Gastroesophageal sphincter (tissue), 4 donors: Measurements from ENCODE around the gene C1orf35. TPM values are rescaled to one million over a fixed set of nuclear protein-coding genes. Genes with fewer than 3 reads are reported as not detected.

Experiments
- ATAC-seq: fragments of 150-250 bp; one replicate; pipeline ENCODE4 v1.9.1; 2016; ENCODE audit warnings: mild to moderate bottlenecking, moderate library complexity
- H3K27ac ChIP-seq, 4 donors: fragments of 200-600 bp; sonication (generic) in 3 of 4; 1 replicate in 3 of 4; 2 replicates in 1 of 4; pipeline ENCODE4 v1.5.1; 2016 to 2019
- H3K27me3 ChIP-seq: fragments of 200-600 bp; sonication (generic); one replicate; pipeline ENCODE4 v1.5.1; 2019
- H3K36me3 ChIP-seq, 2 donors: fragments of 200-600 bp; sonication (generic); one replicate each; pipeline ENCODE4 v1.5.1; 2019; ENCODE audit warnings: control low read depth in 1 of 2
- H3K4me1 ChIP-seq, 3 donors: fragments of 200-600 bp; sonication (generic); 1 replicate in 2 of 3; 2 replicates in 1 of 3; pipeline ENCODE4 v1.5.1; 2016 to 2019; ENCODE audit warnings: control low read depth in 2 of 3
- H3K4me3 ChIP-seq, 2 donors: fragments of 200-600 bp; sonication (generic); one replicate each; pipeline ENCODE4 v1.5.1; 2019; ENCODE audit warnings: mild to moderate bottlenecking in 1 of 2, moderate library complexity in 1 of 2
- H3K9me3 ChIP-seq, 3 donors: fragments of 200-600 bp; sonication (generic); one replicate each; pipeline ENCODE4 v1.5.1; 2017 to 2019; ENCODE audit warnings: control low read depth in 2 of 3
- CTCF ChIP-seq, 4 experiments: fragments of 200-600 bp in 2 of 4; fragments of 450-650 bp in 2 of 4; sonication (generic) in 1 of 4; IDR thresholded peaks; one replicate each; pipeline ENCODE4 v1.5.1; 2017 to 2019; ENCODE audit warnings: antibody characterized with exemption in 4 of 4, mild to moderate bottlenecking in 2 of 4, moderate library complexity in 2 of 4
- EP300 ChIP-seq: sonication (generic); formaldehyde crosslinking; IDR thresholded peaks from one replicate; pipeline ENCODE4 v1.6.1; 2017; ENCODE audit warnings: antibody characterized with exemption, mild to moderate bottlenecking
- POLR2A ChIP-seq, 2 donors: fragments of 450-650 bp; IDR thresholded peaks; one replicate each; pipeline ENCODE4 v1.6.1; 2017; ENCODE audit warnings: antibody characterized with exemption in 2 of 2, mild to moderate bottlenecking in 2 of 2, moderate library complexity in 1 of 2
- POLR2AphosphoS5 ChIP-seq: sonication (generic); formaldehyde crosslinking; IDR thresholded peaks from one replicate; pipeline ENCODE4 v1.6.1; 2017; ENCODE audit warnings: antibody characterized with exemption
- WGBS, 2 donors: methylation state at CpG; one replicate each; pipeline ENCODE4 v1.1.5; 2018; ENCODE audit warnings: low coverage in 1 of 2; 5-methylcytosine and 5-hydroxymethylcytosine counted together
- total RNA-seq, 4 donors: library from RNA; depleted of rRNA; stranded (reverse); fragments of >200 nt; gene quantifications; one replicate each; pipeline ENCODE4 v1.1.0, GENCODE V29; 2016

The C1orf35 gene
- total RNA-seq, 4 donors from 2014 or later: 11.6 to 16.0 (median 14.6) TPM

- Histone ChIP-seq H3K4me1 (peaks cover 3 to 43% (median 16%) of the 10 kb centered on the region in 3 donors), H3K27me3 (no peaks in the 10 kb centered on the region), H3K36me3 (peaks cover 0 to 29% of the 10 kb centered on the region in 2 donors), H3K27ac (peak overlapping the region in 1 of 4 donors; percentile 94), H3K4me3 (no peak overlapping the region), H3K9me3 (no peaks in the 10 kb centered on the region)
- ATAC-seq: no peak
- WGBS, 2 donors: 100% methylated on average over 1 of the region's 19 CpGs; no CpG with 5 or more reads in 1 of the 2 donors
- TF ChIP-seq CTCF (IDR thresholded peaks at IDR 0.05) (no peak), POLR2AphosphoS5 (no peak), POLR2A (IDR thresholded peaks at IDR 0.05) (no peak), EP300 (no peak)
Measured at GRCh38 chr1:228107636-228108035, 4.5 kb upstream of the C1orf35 start.

- no peaks in the 10 kb centered on the region for H3K27me3 ChIP-seq
- no peak overlapping the region for H3K4me3 ChIP-seq
- H3K27ac ChIP-seq: no peak overlapping the region
- H3K9me3 ChIP-seq: no peaks in the 10 kb centered on the region
- peaks cover 0 to 29% of the 10 kb centered on the region in 2 donors for H3K36me3 ChIP-seq
- TF ChIP-seq POLR2AphosphoS5: no peak
- no peak for TF ChIP-seq CTCF (IDR thresholded peaks at IDR 0.05)
- TF ChIP-seq EP300: no peak
- no peak for TF ChIP-seq POLR2A (IDR thresholded peaks at IDR 0.05)
- no peak for ATAC-seq
- H3K4me1 ChIP-seq: peaks cover 3 to 52% (median 22%) of the 10 kb centered on the region in 3 donors
- 75 to 100% methylated on average over 2 to 9 of the region's 9 CpGs for WGBS, 2 donors
Measured at GRCh38 chr1:228106800-228107054, 3.6 kb upstream of the C1orf35 start.

- WGBS, 2 donors: 73% methylated on average over 3 of the region's 8 CpGs; no CpG with 5 or more reads in 1 of the 2 donors
- no peak for ATAC-seq
- Histone ChIP-seq H3K36me3 (peaks cover 0 to 33% of the 10 kb centered on the region in 2 donors), H3K4me3 (no peak overlapping the region), H3K9me3 (no peaks in the 10 kb centered on the region), H3K27ac (no peak overlapping the region), H3K4me1 (peaks cover 3 to 58% (median 25%) of the 10 kb centered on the region in 3 donors), H3K27me3 (no peaks in the 10 kb centered on the region)
- TF ChIP-seq CTCF (IDR thresholded peaks at IDR 0.05): no peak
- TF ChIP-seq POLR2AphosphoS5: no peak
- no peak for TF ChIP-seq EP300
- TF ChIP-seq POLR2A (IDR thresholded peaks at IDR 0.05): no peak
Measured at GRCh38 chr1:228105996-228106799, 3.1 kb upstream of the C1orf35 start.

GRCh38 chr1:228105270-228105995, 2.3 kb upstream of the C1orf35 start:
- no peak overlapping the region for H3K4me3 ChIP-seq
- 66% methylated on average over 7 of the region's 9 CpGs; no CpG with 5 or more reads in 1 of the 2 donors for WGBS, 2 donors
- H3K9me3 ChIP-seq: no peaks in the 10 kb centered on the region
- peak overlapping the region in 1 of 4 donors; percentile 11 for H3K27ac ChIP-seq
- no peaks in the 10 kb centered on the region for H3K27me3 ChIP-seq
- no peak for ATAC-seq
- peaks cover 3 to 58% (median 25%) of the 10 kb centered on the region in 3 donors for H3K4me1 ChIP-seq
- peaks cover 0 to 41% of the 10 kb centered on the region in 2 donors for H3K36me3 ChIP-seq
- TF ChIP-seq POLR2AphosphoS5: no peak

GRCh38 chr1:228104526-228105269, 1.6 kb upstream of the C1orf35 start:
- 29 to 34% methylated on average over 1 to 3 of the region's 7 CpGs for WGBS, 2 donors
- H3K27ac ChIP-seq: peak overlapping the region in 2 of 4 donors; percentile 92 to 95
- peaks cover 0 to 48% of the 10 kb centered on the region in 2 donors for H3K36me3 ChIP-seq
- H3K4me3 ChIP-seq: no peak overlapping the region
- H3K4me1 ChIP-seq: peaks cover 3 to 51% (median 25%) of the 10 kb centered on the region in 3 donors
- no peaks in the 10 kb centered on the region for H3K27me3 ChIP-seq
- ATAC-seq: no peak
- no peaks in the 10 kb centered on the region for H3K9me3 ChIP-seq
- TF ChIP-seq EP300 (no peak), CTCF (IDR thresholded peaks at IDR 0.05) (no peak), POLR2AphosphoS5 (no peak), POLR2A (IDR thresholded peaks at IDR 0.05) (no peak)
